Liver (tissue), 9 donors: ENCODE data around the gene MAPKBP1. TPM values are rescaled to one million over a fixed set of nuclear protein-coding genes. Genes with fewer than 3 reads are reported as not detected.

Source experiments
- DNase-seq: peaks from one replicate; pipeline ENCODE4 v3.0.0-alpha.2; 2017; ENCODE audit warnings: low spot score
- H3K27ac ChIP-seq, 2 donors: one replicate each; pipeline ENCODE4 v1.7.0; 2013; ENCODE audit warnings: inconsistent platforms in 2 of 2, low read length in 2 of 2, control low read depth in 1 of 2, low read depth in 1 of 2, mild to moderate bottlenecking in 1 of 2
- H3K27me3 ChIP-seq, 4 donors: one replicate each; pipeline versions ENCODE4 v1.6.1 to v1.7.0; 2013; ENCODE audit warnings: low read length in 3 of 4, inconsistent platforms in 1 of 4, mild to moderate bottlenecking in 1 of 4, moderate library complexity in 1 of 4; ENCODE audit not compliant: control insufficient read depth in 4 of 4, insufficient read depth in 4 of 4
- H3K36me3 ChIP-seq, 4 donors: one replicate each; pipeline versions ENCODE4 v1.6.1 to v1.7.0; 2013; ENCODE audit warnings: low read length in 3 of 4, mild to moderate bottlenecking in 3 of 4, low read depth in 1 of 4, moderate library complexity in 1 of 4; ENCODE audit not compliant: control insufficient read depth in 4 of 4, insufficient read depth in 3 of 4
- H3K4me1 ChIP-seq, 4 donors: one replicate each; pipeline versions ENCODE4 v1.6.1 to v1.7.0; 2013; ENCODE audit warnings: low read length in 3 of 4, mild to moderate bottlenecking in 3 of 4, moderate library complexity in 1 of 4; ENCODE audit not compliant: control insufficient read depth in 4 of 4, insufficient read depth in 4 of 4
- H3K4me3 ChIP-seq, 3 donors: one replicate each; pipeline versions ENCODE4 v1.6.1 to v1.7.0; 2013; ENCODE audit warnings: low read length in 3 of 3, control low read depth in 1 of 3, low read depth in 1 of 3, mild to moderate bottlenecking in 1 of 3
- H3K9ac ChIP-seq, 2 donors: one replicate each; pipeline ENCODE4 v1.7.0; 2013; ENCODE audit warnings: low read length in 2 of 2, mild to moderate bottlenecking in 2 of 2, moderate library complexity in 2 of 2, control low read depth in 1 of 2, low read depth in 1 of 2
- H3K9me3 ChIP-seq, 4 donors: one replicate each; pipeline versions ENCODE4 v1.6.1 to v1.7.0; 2013; ENCODE audit warnings: low read length in 3 of 4; ENCODE audit not compliant: control insufficient read depth in 4 of 4
- ATF3 ChIP-seq: IDR thresholded peaks from 2 replicates; pipeline ENCODE4 v1.6.1; 2016; ENCODE audit warnings: antibody characterized with exemption
- CTCF ChIP-seq: fragments of 150-350 bp; IDR thresholded peaks from 2 replicates; pipeline ENCODE4 v1.5.1; 2017; ENCODE audit warnings: improper control_type of control experiment, low read depth, low read length; ENCODE audit not compliant: missing input control
- EGR1 ChIP-seq, 2 donors: IDR thresholded peaks; 2 replicates each; pipeline ENCODE4 v1.6.1; 2016 to 2018; ENCODE audit warnings: antibody characterized with exemption in 2 of 2, low read depth in 2 of 2
- FOXA1 ChIP-seq: IDR thresholded peaks from 2 replicates; pipeline ENCODE4 v1.6.1; 2016; ENCODE audit warnings: antibody characterized with exemption
- FOXA2 ChIP-seq: IDR thresholded peaks from 2 replicates; pipeline ENCODE4 v1.6.1; 2016; ENCODE audit warnings: antibody characterized with exemption
- GABPA ChIP-seq, 2 donors: IDR thresholded peaks in 1 of 2; conservative IDR thresholded peaks in 1 of 2; 2 replicates each; pipeline ENCODE4 v1.6.1; 2016; ENCODE audit warnings: antibody characterized with exemption in 2 of 2, mild to moderate bottlenecking in 1 of 2, moderate library complexity in 1 of 2
- HNF4A ChIP-seq, 2 donors: conservative IDR thresholded peaks; 2 replicates each; pipeline ENCODE4 v1.6.1; 2016; ENCODE audit warnings: antibody characterized with exemption in 2 of 2, mild to moderate bottlenecking in 2 of 2
- HNF4G ChIP-seq: IDR thresholded peaks from 2 replicates; pipeline ENCODE4 v1.6.1; 2016; ENCODE audit warnings: antibody characterized with exemption
- JUND ChIP-seq, 2 donors: IDR thresholded peaks; 2 replicates each; pipeline ENCODE4 v1.6.1; 2016; ENCODE audit warnings: antibody characterized with exemption in 2 of 2
- MAX ChIP-seq: IDR thresholded peaks from 2 replicates; pipeline ENCODE4 v1.6.1; 2016; ENCODE audit warnings: antibody characterized with exemption
- NR2F2 ChIP-seq: IDR thresholded peaks from 2 replicates; pipeline ENCODE4 v1.6.1; 2016; ENCODE audit warnings: antibody characterized with exemption
- RAD21 ChIP-seq, 2 donors: IDR thresholded peaks; 2 replicates each; pipeline ENCODE4 v1.6.1; 2016; ENCODE audit warnings: antibody characterized with exemption in 2 of 2, mild to moderate bottlenecking in 2 of 2
- REST ChIP-seq: IDR thresholded peaks from 2 replicates; pipeline ENCODE4 v1.6.1; 2016; ENCODE audit warnings: antibody characterized with exemption, mild to moderate bottlenecking
- RXRA ChIP-seq, 2 donors: IDR thresholded peaks; 2 replicates each; pipeline ENCODE4 v1.6.1; 2017 to 2018; ENCODE audit warnings: antibody characterized with exemption in 2 of 2, mild to moderate bottlenecking in 1 of 2
- SP1 ChIP-seq: IDR thresholded peaks from 2 replicates; pipeline ENCODE4 v1.6.1; 2018; ENCODE audit warnings: antibody characterized with exemption, mild to moderate bottlenecking
- TAF1 ChIP-seq: conservative IDR thresholded peaks from 2 replicates; pipeline ENCODE4 v1.6.1; 2016; ENCODE audit warnings: antibody characterized with exemption, mild to moderate bottlenecking
- YY1 ChIP-seq: IDR thresholded peaks from 2 replicates; pipeline ENCODE4 v1.6.1; 2016; ENCODE audit warnings: antibody characterized with exemption, mild to moderate bottlenecking
- ZBTB33 ChIP-seq: IDR thresholded peaks from 2 replicates; pipeline ENCODE4 v1.6.1; 2016; ENCODE audit warnings: antibody characterized with exemption
- WGBS: extraction: QIAGEN DNeasy Blood & Tissue Kit; methylation state at CpG from one replicate; pipeline ENCODE4 v1.1.7; 2013; 5-methylcytosine and 5-hydroxymethylcytosine counted together
- polyA plus RNA-seq, 2 donors: library from polyadenylated mRNA; stranded (reverse) in 1 of 2; unstranded in 1 of 2; fragments of 200-250 nt in 1 of 2; fragments of >200 nt in 1 of 2; fragmentation: Nextera tagmentation in 1 of 2; extraction: Ambion mirVana in 1 of 2; gene quantifications; one replicate each; pipeline versions ENCODE4 v1.2.1 to v1.2.3, GENCODE V29; 2013 to 2015
- total RNA-seq, 2 donors: library from RNA; depleted of rRNA; stranded (reverse); fragments of >200 nt; gene quantifications; one replicate each; pipeline ENCODE4 v1.2.3, GENCODE V29; 2014
- donor health status: healthy.
- donor health status: healthy.
- donor health status: healthy.
- donor health status: healthy.
- donor health status: healthy.

MAPKBP1 gene
- total and polyA plus RNA-seq, 4 donors, result 0.89 to 10.3 (median 2.7) TPM

- Histone ChIP-seq H3K9ac (no peak overlapping the region), H3K4me1 (peaks cover 3 to 11% (median 6%) of the 10 kb centered on the region in 4 donors), H3K4me3 (no peak overlapping the region), H3K9me3 (no peaks in the 10 kb centered on the region), H3K36me3 (no peaks in the 10 kb centered on the region), H3K27ac (no peak overlapping the region), H3K27me3 (no peaks in the 10 kb centered on the region)
- TF ChIP-seq HNF4G, result no peak
- no peak for TF ChIP-seq FOXA1
- TF ChIP-seq NR2F2, result peak; percentile 91
- TF ChIP-seq REST, result no peak
- no peak for TF ChIP-seq RAD21 (IDR thresholded peaks at IDR 0.05)
- no peak for TF ChIP-seq ATF3
- TF ChIP-seq FOXA2, result no peak
- peak; percentile 57 to 67 for TF ChIP-seq HNF4A (conservative IDR thresholded peaks at IDR 0.05)
- TF ChIP-seq JUND (IDR thresholded peaks at IDR 0.05), result no peak
- no peak for TF ChIP-seq GABPA (IDR thresholded peaks at IDR 0.05 in 1 of 2, conservative IDR thresholded peaks at IDR 0.05 in 1 of 2)
- no peak for TF ChIP-seq TAF1
- TF ChIP-seq SP1, result peak; percentile 21
- TF ChIP-seq ZBTB33, result no peak
- TF ChIP-seq RXRA (IDR thresholded peaks at IDR 0.05), result peak in 1 of 2 donors; percentile 31
- TF ChIP-seq EGR1 (IDR thresholded peaks at IDR 0.05; ENCODE audit: low read depth in 2 of 2), result no peak
- no peak for TF ChIP-seq MAX
- TF ChIP-seq CTCF, result no peak
- TF ChIP-seq YY1, result peak; percentile 32
- WGBS, result 72% methylated on average over 5 of the region's 5 CpGs
- no peak for DNase-seq
Observed at GRCh38 chr15:41790756-41791546, 16.7 kb downstream of the MAPKBP1 start.
